ENCODE results near the gene ITPR3. TPM values are rescaled to one million over a fixed set of nuclear protein-coding genes. Genes with fewer than 3 reads are reported as not detected.

Gene ITPR3
- total and polyA plus RNA-seq, 4 donors, result 0.49 to 2.8 (median 0.71) TPM

- TF ChIP-seq FOXA2 (IDR thresholded peaks at IDR 0.05), result no peak
- TF ChIP-seq HNF4G (IDR thresholded peaks at IDR 0.05), result no peak
- TF ChIP-seq TAF1 (conservative IDR thresholded peaks at IDR 0.05), result no peak
- TF ChIP-seq, protein P1, sequence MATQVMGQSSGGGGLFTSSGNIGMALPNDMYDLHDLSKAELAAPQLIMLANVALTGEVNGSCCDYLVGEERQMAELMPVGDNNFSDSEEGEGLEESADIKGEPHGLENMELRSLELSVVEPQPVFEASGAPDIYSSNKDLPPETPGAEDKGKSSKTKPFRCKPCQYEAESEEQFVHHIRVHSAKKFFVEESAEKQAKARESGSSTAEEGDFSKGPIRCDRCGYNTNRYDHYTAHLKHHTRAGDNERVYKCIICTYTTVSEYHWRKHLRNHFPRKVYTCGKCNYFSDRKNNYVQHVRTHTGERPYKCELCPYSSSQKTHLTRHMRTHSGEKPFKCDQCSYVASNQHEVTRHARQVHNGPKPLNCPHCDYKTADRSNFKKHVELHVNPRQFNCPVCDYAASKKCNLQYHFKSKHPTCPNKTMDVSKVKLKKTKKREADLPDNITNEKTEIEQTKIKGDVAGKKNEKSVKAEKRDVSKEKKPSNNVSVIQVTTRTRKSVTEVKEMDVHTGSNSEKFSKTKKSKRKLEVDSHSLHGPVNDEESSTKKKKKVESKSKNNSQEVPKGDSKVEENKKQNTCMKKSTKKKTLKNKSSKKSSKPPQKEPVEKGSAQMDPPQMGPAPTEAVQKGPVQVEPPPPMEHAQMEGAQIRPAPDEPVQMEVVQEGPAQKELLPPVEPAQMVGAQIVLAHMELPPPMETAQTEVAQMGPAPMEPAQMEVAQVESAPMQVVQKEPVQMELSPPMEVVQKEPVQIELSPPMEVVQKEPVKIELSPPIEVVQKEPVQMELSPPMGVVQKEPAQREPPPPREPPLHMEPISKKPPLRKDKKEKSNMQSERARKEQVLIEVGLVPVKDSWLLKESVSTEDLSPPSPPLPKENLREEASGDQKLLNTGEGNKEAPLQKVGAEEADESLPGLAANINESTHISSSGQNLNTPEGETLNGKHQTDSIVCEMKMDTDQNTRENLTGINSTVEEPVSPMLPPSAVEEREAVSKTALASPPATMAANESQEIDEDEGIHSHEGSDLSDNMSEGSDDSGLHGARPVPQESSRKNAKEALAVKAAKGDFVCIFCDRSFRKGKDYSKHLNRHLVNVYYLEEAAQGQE (IDR thresholded peaks at IDR 0.05), result no peak
- TF ChIP-seq RAD21 (IDR thresholded peaks at IDR 0.05), result no peak
- TF ChIP-seq, protein P2, sequence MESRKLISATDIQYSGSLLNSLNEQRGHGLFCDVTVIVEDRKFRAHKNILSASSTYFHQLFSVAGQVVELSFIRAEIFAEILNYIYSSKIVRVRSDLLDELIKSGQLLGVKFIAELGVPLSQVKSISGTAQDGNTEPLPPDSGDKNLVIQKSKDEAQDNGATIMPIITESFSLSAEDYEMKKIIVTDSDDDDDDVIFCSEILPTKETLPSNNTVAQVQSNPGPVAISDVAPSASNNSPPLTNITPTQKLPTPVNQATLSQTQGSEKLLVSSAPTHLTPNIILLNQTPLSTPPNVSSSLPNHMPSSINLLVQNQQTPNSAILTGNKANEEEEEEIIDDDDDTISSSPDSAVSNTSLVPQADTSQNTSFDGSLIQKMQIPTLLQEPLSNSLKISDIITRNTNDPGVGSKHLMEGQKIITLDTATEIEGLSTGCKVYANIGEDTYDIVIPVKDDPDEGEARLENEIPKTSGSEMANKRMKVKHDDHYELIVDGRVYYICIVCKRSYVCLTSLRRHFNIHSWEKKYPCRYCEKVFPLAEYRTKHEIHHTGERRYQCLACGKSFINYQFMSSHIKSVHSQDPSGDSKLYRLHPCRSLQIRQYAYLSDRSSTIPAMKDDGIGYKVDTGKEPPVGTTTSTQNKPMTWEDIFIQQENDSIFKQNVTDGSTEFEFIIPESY (IDR thresholded peaks at IDR 0.05), result no peak
- TF ChIP-seq MAX (IDR thresholded peaks at IDR 0.05), result no peak
- no peak for TF ChIP-seq NR2F2 (IDR thresholded peaks at IDR 0.05)
- TF ChIP-seq, protein P3, sequence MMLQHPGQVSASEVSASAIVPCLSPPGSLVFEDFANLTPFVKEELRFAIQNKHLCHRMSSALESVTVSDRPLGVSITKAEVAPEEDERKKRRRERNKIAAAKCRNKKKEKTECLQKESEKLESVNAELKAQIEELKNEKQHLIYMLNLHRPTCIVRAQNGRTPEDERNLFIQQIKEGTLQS (IDR thresholded peaks at IDR 0.05), result no peak
- TF ChIP-seq CTCF (IDR thresholded peaks at IDR 0.05; ENCODE audit: low read depth, low read length, missing input control), result no peak
- no peak for TF ChIP-seq YY1 (IDR thresholded peaks at IDR 0.05)
- no peak for TF ChIP-seq RXRA (IDR thresholded peaks at IDR 0.05)
- no peak for TF ChIP-seq SP1 (IDR thresholded peaks at IDR 0.05)
- no peak for TF ChIP-seq JUND (IDR thresholded peaks at IDR 0.05)
- TF ChIP-seq EGR1 (IDR thresholded peaks at IDR 0.05; ENCODE audit: low read depth in 2 of 2), result no peak
- WGBS, result 93% methylated on average over 13 of the region's 13 CpGs
- DNase-seq (ENCODE audit: low spot score), result no peak
- Histone ChIP-seq H3K4me1 (ENCODE audit: control insufficient read depth in 4 of 4, insufficient read depth in 4 of 4, low read length in 3 of 4) (peaks cover 0 to 11% (median 1%) of the 10 kb centered on the region in 4 donors), H3K27ac (ENCODE audit: low read depth in 1 of 2, low read length in 2 of 2) (no peak overlapping the region), H3K4me3 (ENCODE audit: low read depth in 1 of 3, low read length in 3 of 3) (no peak overlapping the region), H3K36me3 (ENCODE audit: control insufficient read depth in 4 of 4, insufficient read depth in 3 of 4, low read depth in 1 of 4, low read length in 3 of 4) (no peaks in the 10 kb centered on the region), H3K9ac (ENCODE audit: low read depth in 1 of 2, low read length in 2 of 2) (no peak overlapping the region), H3K27me3 (ENCODE audit: control insufficient read depth in 4 of 4, insufficient read depth in 4 of 4, low read length in 3 of 4) (no peaks in the 10 kb centered on the region), H3K9me3 (ENCODE audit: control insufficient read depth in 4 of 4, low read length in 3 of 4) (no peaks in the 10 kb centered on the region)
Measured at GRCh38 chr6:33732817-33733708, 111.9 kb downstream of the ITPR3 start.
